GM19372 (cell line): ENCODE results near the gene DDX4.
A peak's percentile ranks its signal among the peaks of the same experiment; 100 is the strongest.
"Not testable (repeated sequence)": the region's sequence is repeated elsewhere in the genome, so short reads cannot be mapped to it uniquely, and the experiment has no call there.

Experiments
- ATAC-seq: cut with Tn5 transposase; IDR thresholded peaks from one replicate; pipeline ENCODE4 v1.9.1; 2021; ENCODE audit warnings: mild to moderate bottlenecking, low read depth, moderate library complexity; ENCODE audit not compliant: unreplicated experiment

DDX4 gene

GRCh38 chr5:55737793-55738192, at the start of gene DDX4:
Gene DDX4 (plus strand): TSS chr5:55738061. CDS start chr5:55738964, 903 bp downstream.
- no peak for ATAC-seq

- ATAC-seq = no peak
These were observed 46.4 kb upstream of the DDX4 start for GRCh38 chr5:55691265-55692105.

GRCh38 chr5:55692106-55692417, 45.8 kb upstream of the DDX4 start:
- ATAC-seq = no peak

- no peak for ATAC-seq
These were observed 45.4 kb upstream of the DDX4 start for GRCh38 chr5:55692509-55692908.

- no peak for ATAC-seq
These were observed 43.6 kb upstream of the DDX4 start for GRCh38 chr5:55694152-55694830.

GRCh38 chr5:55696704-55697103, 41.2 kb upstream of the DDX4 start:
- ATAC-seq = not testable (repeated sequence)

- no peak for ATAC-seq
These were observed 38.7 kb upstream of the DDX4 start for GRCh38 chr5:55699041-55699688.

- no peak for ATAC-seq
These were observed 37.1 kb upstream of the DDX4 start for GRCh38 chr5:55700745-55701144.

GRCh38 chr5:55701462-55702103, 36.3 kb upstream of the DDX4 start:
- no peak for ATAC-seq

- no peak for ATAC-seq
These were observed 35.1 kb upstream of the DDX4 start for GRCh38 chr5:55702598-55703345.

- ATAC-seq = no peak
These were observed 31.6 kb upstream of the DDX4 start for GRCh38 chr5:55706230-55706629.

GRCh38 chr5:55708732-55709131, 29.1 kb upstream of the DDX4 start:
- ATAC-seq = no peak

- no peak for ATAC-seq
These were observed 26.3 kb upstream of the DDX4 start for GRCh38 chr5:55711507-55712022.

GRCh38 chr5:55712023-55712859, 25.6 kb upstream of the DDX4 start, which contains the start of gene SLC38A9:
Gene SLC38A9 (minus strand): TSS chr5:55712324. CDS start chr5:55697958, 14,366 bp downstream.
- ATAC-seq = peak; percentile 99

GRCh38 chr5:55713871-55714270, 24.0 kb upstream of the DDX4 start:
- no peak for ATAC-seq

- no peak for ATAC-seq
These were observed 23.5 kb upstream of the DDX4 start for GRCh38 chr5:55714339-55714738.

- no peak for ATAC-seq
These were observed 23.1 kb upstream of the DDX4 start for GRCh38 chr5:55714749-55715148.

GRCh38 chr5:55715519-55716078, 22.3 kb upstream of the DDX4 start:
- no peak for ATAC-seq

GRCh38 chr5:55719026-55719425, 18.8 kb upstream of the DDX4 start:
- ATAC-seq = not testable (repeated sequence)
